Heart right ventricle (tissue), 16 donors: ENCODE results near the gene PTPN21. TPM values are rescaled to one million over a fixed set of nuclear protein-coding genes. Genes with fewer than 3 reads are reported as not detected.
A peak's percentile ranks its signal among the peaks of the same experiment; 100 is the strongest.

Experiments used
- ATAC-seq, 8 donors: fragments of 200-7000 bp; cut with Tn5 transposase; one replicate each; pipeline ENCODE4 v1.9.1; 2020; ENCODE audit warnings: mild to moderate bottlenecking in 8 of 8, moderate library complexity in 8 of 8, moderate number of reproducible peaks in 1 of 8
- DNase-seq, 2 donors: peaks; one replicate each; pipeline ENCODE4 v3.0.0-alpha.2; 2020
- H3K27ac ChIP-seq, 10 donors: fragments of 200-600 bp; sonication (generic) in 2 of 10; one replicate each; pipeline versions ENCODE4 v1.5.0 to v1.8.0; 2020 to 2022; ENCODE audit warnings: mild to moderate bottlenecking in 3 of 10
- H3K27me3 ChIP-seq, 7 donors: fragments of 200-600 bp; one replicate each; pipeline ENCODE4 v1.8.0; 2021 to 2022; ENCODE audit warnings: mild to moderate bottlenecking in 2 of 7
- H3K36me3 ChIP-seq, 9 donors: fragments of 200-600 bp; sonication (generic) in 1 of 9; one replicate each; pipeline versions ENCODE4 v1.5.0 to v1.8.0; 2020 to 2022; ENCODE audit warnings: mild to moderate bottlenecking in 2 of 9
- H3K4me1 ChIP-seq, 9 donors: fragments of 200-600 bp; sonication (generic) in 1 of 9; one replicate each; pipeline versions ENCODE4 v1.5.0 to v1.8.0; 2020 to 2022; ENCODE audit warnings: mild to moderate bottlenecking in 4 of 9
- H3K4me3 ChIP-seq, 10 donors: fragments of 200-600 bp; sonication (generic) in 2 of 10; one replicate each; pipeline versions ENCODE4 v1.5.0 to v1.8.0; 2020 to 2022; ENCODE audit warnings: mild to moderate bottlenecking in 7 of 10, moderate library complexity in 2 of 10
- H3K9me3 ChIP-seq, 11 donors: fragments of 200-600 bp in 10 of 11; sonication (generic) in 2 of 11; one replicate each; pipeline versions ENCODE4 v1.5.0 to v1.8.0; 2013 to 2022; ENCODE audit warnings: mild to moderate bottlenecking in 2 of 11, control low read depth in 1 of 11, moderate library complexity in 1 of 11
- CTCF ChIP-seq, 9 donors: fragments of 200-600 bp; sonication (generic) in 2 of 9; IDR thresholded peaks; one replicate each; pipeline versions ENCODE4 v1.5.0 to v1.8.0; 2021 to 2022; ENCODE audit warnings: antibody characterized with exemption in 9 of 9, mild to moderate bottlenecking in 5 of 9, moderate library complexity in 1 of 9
- WGBS, 2 donors: extraction: QIAGEN DNeasy Blood & Tissue Kit; methylation state at CpG; one replicate each; pipeline ENCODE4 v1.1.7; 2013; ENCODE audit warnings: inconsistent platforms in 1 of 2; 5-methylcytosine and 5-hydroxymethylcytosine counted together
- intact Hi-C, 10 donors: fragments of 100-400 bp; cut with DNase I; formaldehyde crosslinking; loops; one replicate each; pipeline versions ENCODE4 v1.11.1 to v1.14.2; 2022
- polyA plus RNA-seq, 2 donors: library from polyadenylated mRNA; stranded (reverse); fragments of 200-250 nt; gene quantifications; one replicate each; pipeline ENCODE4 v1.2.3, GENCODE V29; 2013
- total RNA-seq, 10 donors: library from RNA; stranded (reverse); fragmentation: NEBNext Ultra II Directional in 3 of 10; extraction: Animal tissue kit (Norgen Biotek cat#: 25700) in 3 of 10; gene quantifications; one replicate each; pipeline versions ENCODE4 v1.2.1 to v1.2.4, GENCODE V29; 2021 to 2023
- donor health status: Arrhythmogenic right ventricular cardiomyopathy.
- donor health status: ischemic (EF 13 %, LVEDD 7.1; RV severe dilation, severe dysfunction).
- donor health status: healthy with polysubstance abuse.
- donor health status: DM: no; HTN: yes; CAD: no.
- donor health status: DM: no; HTN: no; CAD: no.
- donor health status: ischemic (EF 25% LVEDD 6.9; RV normal size, moderate dysfunction).
- donor health status: ischemic (EF 25% LVEDD 5.7; RV mildly dilated, moderate dysfunction).
- donor health status: healthy.
- donor health status: DM: yes; HTN: yes; CAD: no.
- donor health status: Ischemic cardiomyopathy.
- donor health status: ischemic (EF 35%, LVEDD 5.7; RV mildly dilated, moderate dysfunction).
- donor health status: nonischemic (EF 11% LVEDD 7.7; RV severe dilation, severe dysfunction).
- donor health status: DM: yes; HTN: yes; CAD: no.
- donor health status: PGD.
- donor health status: ischemic (EF 29% LVEDD 5.4; RV normal size, mild dysfunction).
- donor health status: nonischemic (EF 23%, LVEDD 6.1; RV moderate dilation, normal function).

The PTPN21 gene
- total and polyA plus RNA-seq, 12 donors = 5.3 to 62.1 (median 34.9) TPM

- Histone ChIP-seq H3K4me1 (peaks cover 0 to 39% (median 13%) of the 10 kb centered on the region in 9 donors), H3K9me3 (no peaks in the 10 kb centered on the region), H3K4me3 (no peak overlapping the region), H3K27ac (no peak overlapping the region), H3K27me3 (no peaks in the 10 kb centered on the region), H3K36me3 (peaks cover 4 to 99% (median 33%) of the 10 kb centered on the region in 9 donors)
- ATAC-seq (peak in 1 of 8 donors; percentile 32), DNase-seq (no peak)
- no peak for TF ChIP-seq CTCF (IDR thresholded peaks at IDR 0.05)
- 88 to 91% methylated on average over 40 of the region's 40 CpGs for WGBS, 2 donors
- intact Hi-C loops = no loop called here
Measured at GRCh38 chr14:88479574-88479987, 75.2 kb downstream of the PTPN21 start.

- peaks cover 0 to 39% (median 13%) of the 10 kb centered on the region in 9 donors for H3K4me1 ChIP-seq
- no peak overlapping the region for H3K4me3 ChIP-seq
- TF ChIP-seq CTCF (IDR thresholded peaks at IDR 0.05) = no peak
- peaks cover 4 to 99% (median 27%) of the 10 kb centered on the region in 9 donors for H3K36me3 ChIP-seq
- no peaks in the 10 kb centered on the region for H3K9me3 ChIP-seq
- no peaks in the 10 kb centered on the region for H3K27me3 ChIP-seq
- 95 to 97% methylated on average over 32 to 36 of the region's 36 CpGs for WGBS, 2 donors
- H3K27ac ChIP-seq = no peak overlapping the region
- DNase-seq (no peak), ATAC-seq (peak in 2 of 8 donors; percentile 6 to 17)
- intact Hi-C loops = no loop called here
Measured at GRCh38 chr14:88478931-88479330, 75.9 kb downstream of the PTPN21 start.

- intact Hi-C loops = no loop called here
- H3K27ac ChIP-seq = peak overlapping the region in 3 of 10 donors; percentile 0 to 56 (median 3)
- H3K36me3 ChIP-seq = peaks cover 4 to 100% (median 27%) of the 10 kb centered on the region in 9 donors
- H3K9me3 ChIP-seq = no peaks in the 10 kb centered on the region
- peak in 1 of 2 donors; percentile 55 for DNase-seq
- H3K4me1 ChIP-seq = peaks cover 0 to 39% (median 13%) of the 10 kb centered on the region in 9 donors
- ATAC-seq = peak; percentile 39 to 83 (median 74)
- H3K27me3 ChIP-seq = no peaks in the 10 kb centered on the region
- WGBS, 2 donors = 51 to 67% methylated on average over 6 of the region's 6 CpGs
- no peak for TF ChIP-seq CTCF (IDR thresholded peaks at IDR 0.05)
- no peak overlapping the region for H3K4me3 ChIP-seq
Measured at GRCh38 chr14:88477513-88478250, 77.1 kb downstream of the PTPN21 start.

- H3K27ac ChIP-seq = peak overlapping the region in 2 of 10 donors; percentile 0 to 61
- peak in 1 of 8 donors; percentile 20 for ATAC-seq
- intact Hi-C loops = no loop called here
Measured at GRCh38 chr14:88476825-88477224, 78.0 kb downstream of the PTPN21 start.

More at GRCh38 chr14:88476825-88477224, 78.0 kb downstream of the PTPN21 start:
- no peak for TF ChIP-seq CTCF (IDR thresholded peaks at IDR 0.05)
- H3K27me3 ChIP-seq = no peaks in the 10 kb centered on the region
- WGBS, 2 donors = 66 to 85% methylated on average over 2 of the region's 2 CpGs
- peaks cover 0 to 32% (median 11%) of the 10 kb centered on the region in 9 donors for H3K4me1 ChIP-seq
- H3K36me3 ChIP-seq = peaks cover 4 to 100% (median 32%) of the 10 kb centered on the region in 9 donors
- H3K9me3 ChIP-seq = no peaks in the 10 kb centered on the region
- no peak for DNase-seq
- H3K4me3 ChIP-seq = no peak overlapping the region
